Measurements from ENCODE around the gene PFKFB4. TPM values are rescaled to one million over a fixed set of nuclear protein-coding genes. Genes with fewer than 3 reads are reported as not detected.

Gene PFKFB4
- total and polyA plus RNA-seq, 2 of the 8 experiments (the other 6 are each of a cell fraction or from before 2014, with no cell fraction given): 10.7 to 20.1 TPM

DNA sequence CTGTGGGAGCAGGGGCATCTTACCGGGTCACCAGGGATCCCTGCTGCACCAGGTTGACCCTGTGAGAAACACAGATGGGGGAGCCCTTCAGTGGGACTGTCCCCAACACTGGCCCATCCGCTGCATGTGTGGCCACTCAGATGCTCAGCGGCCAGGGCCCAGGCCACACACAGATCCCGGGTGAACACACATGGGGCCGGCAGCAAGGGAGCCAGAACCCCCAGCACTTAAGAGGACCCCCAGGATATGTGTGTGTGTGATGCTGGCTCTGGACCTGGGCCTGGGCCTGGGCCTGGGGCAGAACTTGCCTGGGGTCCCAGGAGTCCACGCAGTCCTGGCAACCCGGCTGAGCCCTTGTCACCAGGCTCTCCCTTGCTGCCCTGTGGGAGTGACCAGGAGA, 11.9 kb upstream of the PFKFB4 start:
- Histone ChIP-seq H3K36me3 (ENCODE audit: control insufficient read depth in 2 of 4, insufficient read depth in 4 of 4, low read length in 3 of 4) (no peaks in the 10 kb centered on the region), H3K56ac (replicated peaks; ENCODE audit: insufficient read length, low read depth, low read length) (no peak overlapping the region), H2AK5ac (ENCODE audit: low read depth, low read length) (no peak overlapping the region), H3K4ac (replicated peaks; ENCODE audit: insufficient read length, low read depth, low read length) (no peak overlapping the region), H3K27me3 (replicated peaks in 1 of 4; ENCODE audit: control insufficient read depth in 3 of 4, extremely low read depth in 1 of 4, insufficient read depth in 3 of 4, low read length in 3 of 4) (no peaks in the 10 kb centered on the region), H2BK120ac (replicated peaks; ENCODE audit: low read depth, low read length) (no peak overlapping the region), H3K4me3 (ENCODE audit: extremely low read depth in 1 of 4, insufficient read depth in 2 of 4, low read depth in 3 of 4, low read length in 4 of 4) (no peak overlapping the region), H4K91ac (replicated peaks; ENCODE audit: insufficient read length, low read length) (no peak overlapping the region), H3K4me2 (ENCODE audit: insufficient read depth in 1 of 2, low read depth in 2 of 2, low read length in 2 of 2) (no peak overlapping the region), H3K23ac (ENCODE audit: insufficient read length) (no peak overlapping the region), H3K9me3 (ENCODE audit: insufficient read depth in 2 of 2, low read depth in 1 of 2, low read length in 1 of 2) (no peaks in the 10 kb centered on the region), H2BK15ac (ENCODE audit: low read length) (no peak overlapping the region), H3K18ac (ENCODE audit: extremely low read depth, low read length) (no peak overlapping the region), H2AFZ (ENCODE audit: low read length) (no peak overlapping the region), H4K8ac (ENCODE audit: extremely low read depth, insufficient read depth, low read length) (no peak overlapping the region; the same call in 1 of the 2 replicates), H3K9ac (replicated peaks in 1 of 4; ENCODE audit: extremely low read depth in 1 of 4, low read depth in 3 of 4, low read length in 3 of 4) (no peak overlapping the region), H3K14ac (ENCODE audit: insufficient read length) (no peak overlapping the region), H4K20me1 (replicated peaks in 1 of 2; ENCODE audit: control insufficient read depth in 1 of 2, insufficient read depth in 2 of 2, low read length in 2 of 2) (no peaks in the 10 kb centered on the region), H4K5ac (ENCODE audit: insufficient read length, low read depth, low read length) (no peak overlapping the region), H3K79me2 (ENCODE audit: control insufficient read depth in 1 of 2, insufficient read depth in 2 of 2, low read length in 2 of 2) (no peaks in the 10 kb centered on the region), H3K23me2 (ENCODE audit: low read depth, low read length) (no peaks in the 10 kb centered on the region), H3K4me1 (replicated peaks in 1 of 4; ENCODE audit: control insufficient read depth in 3 of 4, insufficient read depth in 4 of 4, low read length in 3 of 4) (peaks cover 0 to 2% (median 2%) of the 10 kb centered on the region in 4 experiments; a peak in 4 of 7 replicates), H2BK5ac (ENCODE audit: low read depth, low read length) (no peak overlapping the region), H3K27ac (ENCODE audit: low read depth, low read length) (no peak overlapping the region), H3K79me1 (ENCODE audit: low read depth, low read length) (no peaks in the 10 kb centered on the region), H2BK20ac (ENCODE audit: low read length) (no peak overlapping the region), H2BK12ac (ENCODE audit: low read depth, low read length) (no peak overlapping the region)
- ChIA-PET POLR2A (ENCODE audit: partially characterized antibody) (interaction anchor here (2.2 kb wide), 1 partner anchor 11 kb away, joined by 9 read pairs; the partner anchor contains the start of gene PFKFB4), CTCF (ENCODE audit: partially characterized antibody) (interaction anchor here (1.7 kb wide), 1 partner anchor 11 kb away, joined by 8 read pairs; the partner anchor contains the start of gene PFKFB4)
- TF ChIP-seq RNF2 (IDR thresholded peaks at IDR 0.05; ENCODE audit: borderline replicate concordance, low read depth, low read length, missing control alignments, poor library complexity, severe bottlenecking) (no peak), SIN3A (conservative IDR thresholded peaks at IDR 0.05 in 1 of 2, IDR thresholded peaks at IDR 0.05 in 1 of 2; ENCODE audit: low read depth in 1 of 2, low read length in 2 of 2) (no peak), JUND (IDR thresholded peaks at IDR 0.05; ENCODE audit: low read length) (no peak), CBX8 (IDR thresholded peaks at IDR 0.05; ENCODE audit: borderline replicate concordance, low read depth, low read length) (no peak), TAF1 (IDR thresholded peaks at IDR 0.05; ENCODE audit: low read depth, low read length) (no peak)
- 88% methylated on average over 7 of the region's 7 CpGs; no CpG with 5 or more reads in 1 of the 2 experiments for WGBS, 2 experiments (ENCODE audit: extremely low coverage in 1 of 2, insufficient coverage in 1 of 2, insufficient read length in 1 of 2, insufficient replicate concordance in 2 of 2, low coverage in 1 of 2, low lambda C conversion rate in 2 of 2, missing lambda C conversion rate in 1 of 2)
- DNase-seq (ENCODE audit: low read depth in 1 of 2, low spot score in 2 of 2) (no peak), FAIRE-seq (no peak)

Measured in H1 (cell line).